PC-3 (cell line): ENCODE results near the gene MAB21L4. TPM values are rescaled to one million over a fixed set of nuclear protein-coding genes. Genes with fewer than 3 reads are reported as not detected.

Experiments
- ATAC-seq: fragments of 200-7000 bp; cut with Tn5 transposase; 2 replicates; pipeline ENCODE4 v1.9.1; 2020; ENCODE audit warnings: mild to moderate bottlenecking, moderate library complexity
- BruUV-seq: library from RNA; stranded (reverse); fragments of 400-500 nt; replicated peaks from 2 replicates; lab custom pipeline; 2021; lab: Mats Ljungman, UMichigan
- CTCF ChIA-PET: fragments of 300-600 bp; sonication (Branson Sonifier 250); formaldehyde crosslinking; loops from one replicate; lab custom pipeline; 2022; ENCODE audit warnings: antibody characterized with exemption; lab: Charles Lee
- POLR2A ChIA-PET: fragments of 300-600 bp; sonication (Branson Sonifier 250); formaldehyde crosslinking; loops from one replicate; lab custom pipeline; 2022; ENCODE audit warnings: antibody characterized with exemption; ENCODE audit not compliant: unreplicated experiment; lab: Charles Lee
- DNase-seq: peaks from one replicate; pipeline ENCODE4 v3.0.0-alpha.2; 2015
- H2AFZ ChIP-seq: fragments of 300-600 bp; sonication (generic); 2 replicates; pipeline ENCODE4 v1.6.0; 2016; ENCODE audit warnings: antibody characterized with exemption, low read length
- H3F3A ChIP-seq: fragments of 300-600 bp; sonication (generic); one replicate; pipeline ENCODE4 v1.6.0; 2017; ENCODE audit warnings: antibody characterized with exemption, low read length, control low read depth, mild to moderate bottlenecking; ENCODE audit not compliant: unreplicated experiment
- H3K27ac ChIP-seq: fragments of 300-600 bp; sonication (generic); 2 replicates; pipeline ENCODE4 v1.5.1; 2016; ENCODE audit warnings: mild to moderate bottlenecking, low read length
- H3K27me3 ChIP-seq: fragments of 300-600 bp; sonication (generic); 2 replicates; pipeline ENCODE4 v1.6.1; 2016; ENCODE audit warnings: low read length, mixed read lengths
- H3K36me3 ChIP-seq: fragments of 300-600 bp; sonication (generic); 2 replicates; pipeline ENCODE4 v1.6.1; 2016; ENCODE audit warnings: low read depth, mixed run types, low read length, mixed read lengths
- H3K4me1 ChIP-seq: fragments of 300-600 bp; sonication (generic); 2 replicates; pipeline ENCODE4 v1.5.1; 2016; ENCODE audit warnings: low read length; ENCODE audit not compliant: insufficient read depth
- H3K4me2 ChIP-seq: fragments of 300-600 bp; sonication (generic); 2 replicates; pipeline ENCODE4 v1.6.0; 2016; ENCODE audit warnings: low read length
- H3K4me3 ChIP-seq: fragments of 300-600 bp; sonication (generic); 2 replicates; pipeline ENCODE4 v1.5.1; 2016; ENCODE audit warnings: mild to moderate bottlenecking, low read length, mixed read lengths
- H3K79me2 ChIP-seq: fragments of 300-600 bp; sonication (generic); 2 replicates; pipeline ENCODE4 v1.6.1; 2017; ENCODE audit warnings: low read length, mixed read lengths
- H3K9ac ChIP-seq: fragments of 300-600 bp; sonication (generic); 2 replicates; pipeline ENCODE4 v1.6.0; 2016; ENCODE audit warnings: mild to moderate bottlenecking, low read length
- H3K9me2 ChIP-seq: fragments of 300-600 bp; sonication (generic); replicated peaks from 2 replicates; pipeline ENCODE4 v1.6.1; 2016; ENCODE audit warnings: mixed run types, low read length, mixed read lengths
- H3K9me3 ChIP-seq: fragments of 300-600 bp; sonication (generic); 2 replicates; pipeline ENCODE4 v1.6.1; 2016; ENCODE audit warnings: low read length, mixed read lengths
- H4K20me1 ChIP-seq: fragments of 300-600 bp; sonication (generic); 2 replicates; pipeline ENCODE4 v1.6.1; 2016; ENCODE audit warnings: low read length, mixed read lengths
- CTCF ChIP-seq: fragments of 300-600 bp; sonication (generic); conservative IDR thresholded peaks from 2 replicates; pipeline ENCODE4 v1.5.1; 2017; ENCODE audit warnings: antibody characterized with exemption, low read depth, mild to moderate bottlenecking, low read length
- EZH2 ChIP-seq: fragments of 300-600 bp; sonication (generic); IDR thresholded peaks from one replicate; pipeline ENCODE4 v1.6.1; 2017; ENCODE audit warnings: antibody characterized with exemption, mild to moderate bottlenecking, low read length; ENCODE audit not compliant: unreplicated experiment
- EZH2phosphoT487 ChIP-seq: fragments of 300-600 bp; sonication (generic); IDR thresholded peaks from 2 replicates; pipeline ENCODE4 v1.6.1; 2018; ENCODE audit warnings: mild to moderate bottlenecking, antibody characterized with exemption, low read length, borderline replicate concordance
- intact Hi-C: fragments of 100-400 bp; cut with micrococcal nuclease; formaldehyde crosslinking; loops from 2 replicates; pipeline ENCODE4 v1.9.0; 2023
- total RNA-seq: library from RNA; depleted of rRNA; stranded (reverse); fragments of >200 nt; gene quantifications from 2 replicates; pipeline ENCODE4 v1.2.3, GENCODE V29; 2014

Gene MAB21L4
- total RNA-seq, 1 experiment from 2014 or later: 1.0 TPM

GRCh38 chr2:240877460-240878340, 18.3 kb downstream of the MAB21L4 start:
- H2AFZ ChIP-seq: no peak overlapping the region
- H3K4me2 ChIP-seq: no peak overlapping the region
- H4K20me1 ChIP-seq: no peaks in the 10 kb centered on the region
- no peak for ATAC-seq
- no peak overlapping the region for H3K9ac ChIP-seq
- CTCF ChIA-PET: no interaction called here
- no peaks in the 10 kb centered on the region for H3K36me3 ChIP-seq
- peaks cover 9% of the 10 kb centered on the region; the same call in 1 of the 2 replicates for H3K27me3 ChIP-seq
- H3K9me3 ChIP-seq: no peaks in the 10 kb centered on the region
- no peak for DNase-seq
- POLR2A ChIA-PET: no interaction called here
- no peaks in the 10 kb centered on the region for H3F3A ChIP-seq
- intact Hi-C loops: no loop called here
- no peaks in the 10 kb centered on the region for H3K79me2 ChIP-seq
- H3K4me3 ChIP-seq: no peak overlapping the region
- H3K9me2 ChIP-seq: no peaks in the 10 kb centered on the region
- no peak overlapping the region for H3K27ac ChIP-seq
- BruUV-seq: no TSS peak
- H3K4me1 ChIP-seq: no peaks in the 10 kb centered on the region
- no peak for TF ChIP-seq EZH2
- TF ChIP-seq EZH2phosphoT487: no peak
- TF ChIP-seq CTCF: no peak

GRCh38 chr2:240876475-240877251, 19.3 kb downstream of the MAB21L4 start:
- no peak; the same call in 1 of the 2 replicates for ATAC-seq
- ChIA-PET POLR2A (no interaction called here), CTCF (no interaction called here)
- H3K4me1 ChIP-seq: no peaks in the 10 kb centered on the region
- H3F3A ChIP-seq: no peaks in the 10 kb centered on the region
- H3K27me3 ChIP-seq: no peaks in the 10 kb centered on the region; the same call in 1 of the 2 replicates
- no peaks in the 10 kb centered on the region for H3K79me2 ChIP-seq
- H3K36me3 ChIP-seq: no peaks in the 10 kb centered on the region
- no peak overlapping the region for H3K27ac ChIP-seq
- H4K20me1 ChIP-seq: no peaks in the 10 kb centered on the region
- H3K9me3 ChIP-seq: no peaks in the 10 kb centered on the region
- DNase-seq: no peak
- no peak for TF ChIP-seq CTCF
- no peaks in the 10 kb centered on the region for H3K9me2 ChIP-seq
- no peak overlapping the region for H3K4me2 ChIP-seq
- BruUV-seq: no TSS peak
- no peak overlapping the region for H3K9ac ChIP-seq
- H2AFZ ChIP-seq: no peak overlapping the region
- no peak overlapping the region for H3K4me3 ChIP-seq
- intact Hi-C loops: no loop called here

GRCh38 chr2:240876035-240876474, 19.9 kb downstream of the MAB21L4 start:
- no peaks in the 10 kb centered on the region; the same call in 1 of the 2 replicates for H3K27me3 ChIP-seq
- TF ChIP-seq EZH2phosphoT487 (no peak), CTCF (no peak), EZH2 (no peak)
- no peaks in the 10 kb centered on the region for H3K4me1 ChIP-seq
- no peaks in the 10 kb centered on the region for H3K79me2 ChIP-seq
- H3K9me2 ChIP-seq: no peaks in the 10 kb centered on the region
- intact Hi-C loops: no loop called here
- H2AFZ ChIP-seq: no peak overlapping the region
- no peaks in the 10 kb centered on the region for H3K9me3 ChIP-seq
- H3K36me3 ChIP-seq: no peaks in the 10 kb centered on the region
- CTCF ChIA-PET: no interaction called here
- H3K27ac ChIP-seq: no peak overlapping the region
- POLR2A ChIA-PET: no interaction called here
- no peaks in the 10 kb centered on the region for H3F3A ChIP-seq
- no peak overlapping the region for H3K9ac ChIP-seq
- no peaks in the 10 kb centered on the region for H4K20me1 ChIP-seq
- no peak for DNase-seq
- no peak overlapping the region for H3K4me3 ChIP-seq
- H3K4me2 ChIP-seq: no peak overlapping the region
- no peak for ATAC-seq
- no TSS peak for BruUV-seq
